NT2/D1 (cell line): ENCODE data around the gene EIF2S1.
A peak's percentile ranks its signal among the peaks of the same experiment; 100 is the strongest.

ENCODE experiments used
- DNase-seq: peaks from one replicate; pipeline ENCODE4 v3.0.0-alpha.2; 2011; ENCODE audit warnings: low read depth, low spot score
- H3K27me3 ChIP-seq: 2 replicates; pipeline ENCODE4 v1.6.0; 2011; ENCODE audit warnings: mild to moderate bottlenecking; ENCODE audit not compliant: insufficient read length, insufficient read depth
- H3K36me3 ChIP-seq: 2 replicates; pipeline ENCODE4 v1.6.1; 2011; ENCODE audit warnings: mild to moderate bottlenecking, low read length, mixed read lengths; ENCODE audit not compliant: insufficient read depth, insufficient read length
- H3K4me1 ChIP-seq: 2 replicates; pipeline ENCODE4 v1.5.1; 2011; ENCODE audit not compliant: insufficient read depth, insufficient read length
- H3K4me3 ChIP-seq: 2 replicates; pipeline ENCODE4 v1.5.1; 2011; ENCODE audit warnings: low read depth; ENCODE audit not compliant: insufficient read length
- H3K9ac ChIP-seq: 2 replicates; pipeline ENCODE4 v1.6.0; 2011; ENCODE audit warnings: low read depth; ENCODE audit not compliant: insufficient read length
- H3K9me3 ChIP-seq: 2 replicates; pipeline ENCODE4 v1.5.1; 2011; ENCODE audit warnings: mild to moderate bottlenecking, low read length; ENCODE audit not compliant: insufficient read depth
- SUZ12 ChIP-seq: IDR thresholded peaks from 2 replicates; pipeline ENCODE4 v1.6.1; 2011; ENCODE audit not compliant: insufficient read length, insufficient read depth; ENCODE audit errors: extremely low read depth
- YY1 ChIP-seq: IDR thresholded peaks from 2 replicates; pipeline ENCODE4 v1.6.1; 2011; ENCODE audit not compliant: insufficient read length, insufficient read depth
- ZNF274 ChIP-seq: IDR thresholded peaks from 2 replicates; pipeline ENCODE4 v1.6.1; 2011; ENCODE audit warnings: mild to moderate bottlenecking, low read depth, low read length

The EIF2S1 gene

DNA sequence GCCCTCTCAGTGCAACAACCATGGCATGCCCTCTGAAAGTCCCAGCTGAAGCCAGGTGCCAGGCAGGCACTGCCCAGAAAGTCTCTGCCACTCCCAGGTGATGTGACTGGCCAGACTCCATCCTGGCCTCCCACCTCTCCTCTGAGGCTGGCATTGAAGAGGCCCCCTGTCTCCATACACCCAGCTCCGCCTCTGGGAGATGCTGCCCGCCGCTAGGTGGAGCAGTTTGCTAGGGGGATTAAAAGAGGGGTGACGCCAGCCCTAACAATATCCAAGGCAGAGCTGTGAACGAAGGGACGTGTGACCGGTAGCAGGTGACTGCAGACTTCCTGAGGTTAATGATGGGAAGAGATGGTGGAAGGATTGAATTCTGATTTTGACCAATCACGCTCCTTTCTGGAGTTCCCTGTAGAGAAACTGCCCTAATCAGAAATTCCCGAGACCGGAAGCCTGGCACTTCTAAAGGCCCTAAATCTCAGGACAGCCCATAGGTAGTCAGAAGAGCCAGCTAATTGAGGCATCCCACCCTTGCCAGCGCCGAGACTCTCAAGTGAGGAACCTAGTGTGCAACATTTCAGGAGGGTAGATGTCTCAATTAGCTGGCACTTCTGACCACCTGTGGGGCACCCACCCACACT, 60.1 kb downstream of the EIF2S1 start:
- Histone ChIP-seq H3K4me3 (no peak overlapping the region), H3K4me1 (peaks cover 6% of the 10 kb centered on the region), H3K9ac (no peak overlapping the region), H3K36me3 (no peaks in the 10 kb centered on the region), H3K9me3 (no peaks in the 10 kb centered on the region), H3K27me3 (no peaks in the 10 kb centered on the region)
- DNase-seq = no peak
- TF ChIP-seq SUZ12 = no peak
- no peak for TF ChIP-seq YY1
- no peak for TF ChIP-seq ZNF274

DNA sequence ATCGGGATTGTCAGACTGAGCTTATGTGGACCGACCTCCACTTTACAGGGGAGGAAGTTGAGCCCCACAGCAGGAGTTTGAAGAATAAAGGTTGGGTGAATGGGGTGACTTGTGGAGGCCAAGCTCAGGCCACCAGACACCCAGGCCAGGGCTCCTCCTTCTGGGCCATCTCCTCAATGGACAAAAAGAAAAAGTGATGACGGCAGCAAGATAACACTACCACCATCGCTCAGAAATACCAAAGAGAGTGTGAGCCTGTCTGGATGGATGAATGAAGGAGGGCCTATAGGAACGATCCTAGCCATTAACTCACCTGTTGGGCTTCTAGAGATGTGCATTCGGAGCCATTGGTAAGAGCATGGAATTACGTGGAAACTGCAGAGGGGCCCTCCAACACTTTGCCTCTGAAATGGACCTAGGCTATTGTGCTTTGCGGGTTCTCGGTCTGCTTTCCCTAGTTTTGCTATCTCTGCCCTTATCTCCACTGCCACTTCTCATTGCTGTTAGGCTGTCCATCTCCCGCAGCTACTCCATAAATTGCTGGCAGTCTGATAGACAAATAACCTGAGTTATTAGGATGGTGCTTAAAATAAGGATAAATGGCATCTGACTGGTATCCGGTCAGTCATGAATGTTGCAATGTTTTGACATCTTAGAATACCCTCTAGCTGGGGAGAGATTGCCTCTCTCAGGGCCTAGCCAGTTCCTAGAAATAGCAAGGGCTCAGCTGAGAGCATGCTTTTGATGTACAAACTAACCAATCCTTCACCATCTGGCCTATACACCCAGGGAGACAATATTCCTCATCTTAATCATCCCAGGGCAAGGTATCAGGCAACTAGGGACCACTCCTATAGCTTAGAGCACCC, 61.5 kb downstream of the EIF2S1 start:
- TF ChIP-seq ZNF274 = no peak
- no peak for TF ChIP-seq SUZ12
- TF ChIP-seq YY1 = no peak
- H3K4me1 ChIP-seq = peaks cover 6% of the 10 kb centered on the region
- H3K36me3 ChIP-seq = no peaks in the 10 kb centered on the region
- no peak overlapping the region for H3K9ac ChIP-seq
- H3K27me3 ChIP-seq = no peaks in the 10 kb centered on the region
- no peaks in the 10 kb centered on the region for H3K9me3 ChIP-seq
- no peak overlapping the region for H3K4me3 ChIP-seq
- DNase-seq = no peak

DNA sequence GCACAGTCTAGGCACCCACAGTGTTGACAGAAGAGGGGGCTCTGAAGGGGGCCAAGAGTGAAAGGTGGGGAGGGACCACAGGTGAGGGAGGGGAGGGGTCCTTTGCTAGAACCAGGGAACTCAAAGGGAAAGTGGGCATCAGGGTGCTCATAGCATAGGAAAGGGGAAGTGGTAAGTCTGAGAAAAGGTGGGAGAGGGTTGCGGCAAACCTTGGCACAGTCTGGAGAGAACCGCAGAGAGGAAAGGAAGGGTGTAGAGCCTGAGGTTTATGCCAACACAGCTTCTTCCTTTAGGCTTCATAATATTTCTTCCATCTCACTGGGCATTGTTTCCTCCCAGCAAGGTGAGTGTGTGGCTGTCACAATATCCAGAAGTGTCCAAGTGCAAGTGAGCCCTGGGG, 63.3 kb downstream of the EIF2S1 start:
- peaks cover 12% of the 10 kb centered on the region for H3K4me1 ChIP-seq
- H3K9ac ChIP-seq = no peak overlapping the region
- H3K36me3 ChIP-seq = no peaks in the 10 kb centered on the region
- TF ChIP-seq ZNF274 (no peak), SUZ12 (no peak), YY1 (no peak)
- H3K27me3 ChIP-seq = no peaks in the 10 kb centered on the region
- no peaks in the 10 kb centered on the region for H3K9me3 ChIP-seq
- no peak overlapping the region for H3K4me3 ChIP-seq
- DNase-seq = no peak

DNA sequence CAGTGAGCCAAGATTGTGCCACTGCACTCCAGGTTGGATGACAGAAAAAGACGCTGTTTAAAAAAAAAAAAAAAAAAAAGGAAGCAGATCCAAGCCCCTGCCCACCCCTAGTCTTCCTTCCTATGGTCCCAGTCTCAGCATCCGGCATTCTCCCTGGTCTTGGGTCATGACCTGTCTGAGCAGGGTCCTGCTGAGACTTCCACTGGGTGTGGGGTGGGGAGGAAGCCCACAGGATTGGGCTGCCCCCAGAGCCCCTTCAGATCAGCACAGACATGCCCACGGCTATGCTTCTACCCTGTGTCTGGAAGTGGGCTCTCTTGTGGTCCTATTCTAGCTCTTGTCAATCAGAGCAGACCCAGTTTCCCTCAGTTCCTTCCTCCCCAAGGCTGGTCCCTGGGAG, 64.4 kb downstream of the EIF2S1 start:
- no peak for TF ChIP-seq ZNF274
- no peak for TF ChIP-seq SUZ12
- TF ChIP-seq YY1 = no peak
- Histone ChIP-seq H3K27me3 (no peaks in the 10 kb centered on the region), H3K9ac (no peak overlapping the region), H3K36me3 (no peaks in the 10 kb centered on the region), H3K9me3 (no peaks in the 10 kb centered on the region), H3K4me1 (peaks cover 5% of the 10 kb centered on the region), H3K4me3 (no peak overlapping the region)
- DNase-seq = no peak

DNA sequence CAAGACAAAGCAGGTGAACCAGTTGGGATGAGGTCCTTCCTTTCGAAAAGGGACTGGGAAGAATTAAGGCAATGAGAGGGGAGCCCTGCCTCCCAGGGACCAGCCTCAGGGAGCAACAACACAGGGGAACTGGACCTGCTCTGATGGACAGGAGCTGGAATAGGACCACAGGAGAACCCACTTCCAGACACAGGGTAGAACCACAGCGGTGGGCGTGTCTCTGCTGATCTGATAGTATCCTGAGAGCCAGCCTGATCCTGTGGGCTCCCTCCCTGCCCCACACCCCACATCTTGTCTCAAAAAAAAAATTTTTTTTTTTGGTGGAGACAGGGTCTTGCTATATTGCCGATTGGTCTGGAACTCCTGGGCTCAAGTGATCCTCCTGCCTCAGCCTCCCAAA, 65.5 kb downstream of the EIF2S1 start:
- Histone ChIP-seq H3K4me1 (peaks cover 5% of the 10 kb centered on the region), H3K9ac (no peak overlapping the region), H3K36me3 (no peaks in the 10 kb centered on the region), H3K27me3 (no peaks in the 10 kb centered on the region), H3K9me3 (no peaks in the 10 kb centered on the region), H3K4me3 (no peak overlapping the region)
- DNase-seq = no peak
- TF ChIP-seq SUZ12 (no peak), YY1 (no peak), ZNF274 (no peak)

DNA sequence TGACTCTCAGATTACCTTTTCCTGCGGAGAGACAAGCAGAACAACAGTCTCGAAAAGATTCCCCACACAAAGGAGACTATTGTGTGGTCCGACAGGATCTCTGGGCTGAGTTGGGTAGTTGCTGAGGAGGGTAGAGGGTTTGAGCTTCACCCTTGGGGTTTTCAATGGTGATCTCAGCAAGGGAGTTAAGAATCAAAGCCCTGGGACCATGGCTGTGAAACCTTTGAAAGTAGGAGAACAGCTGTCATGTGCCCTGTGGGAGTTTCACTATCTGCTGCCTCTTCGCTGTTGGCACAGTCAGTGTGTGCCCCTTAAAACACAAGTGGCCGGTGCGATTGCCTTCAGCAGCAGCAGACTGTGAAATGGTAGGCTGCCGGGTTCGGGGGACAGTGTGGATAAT, 66.0 kb downstream of the EIF2S1 start:
- no peak for TF ChIP-seq SUZ12
- no peak for TF ChIP-seq YY1
- no peak for TF ChIP-seq ZNF274
- peaks cover 5% of the 10 kb centered on the region for H3K4me1 ChIP-seq
- no peaks in the 10 kb centered on the region for H3K27me3 ChIP-seq
- H3K9ac ChIP-seq = no peak overlapping the region
- no peak overlapping the region for H3K4me3 ChIP-seq
- H3K36me3 ChIP-seq = no peaks in the 10 kb centered on the region
- DNase-seq = no peak
- no peaks in the 10 kb centered on the region for H3K9me3 ChIP-seq

DNA sequence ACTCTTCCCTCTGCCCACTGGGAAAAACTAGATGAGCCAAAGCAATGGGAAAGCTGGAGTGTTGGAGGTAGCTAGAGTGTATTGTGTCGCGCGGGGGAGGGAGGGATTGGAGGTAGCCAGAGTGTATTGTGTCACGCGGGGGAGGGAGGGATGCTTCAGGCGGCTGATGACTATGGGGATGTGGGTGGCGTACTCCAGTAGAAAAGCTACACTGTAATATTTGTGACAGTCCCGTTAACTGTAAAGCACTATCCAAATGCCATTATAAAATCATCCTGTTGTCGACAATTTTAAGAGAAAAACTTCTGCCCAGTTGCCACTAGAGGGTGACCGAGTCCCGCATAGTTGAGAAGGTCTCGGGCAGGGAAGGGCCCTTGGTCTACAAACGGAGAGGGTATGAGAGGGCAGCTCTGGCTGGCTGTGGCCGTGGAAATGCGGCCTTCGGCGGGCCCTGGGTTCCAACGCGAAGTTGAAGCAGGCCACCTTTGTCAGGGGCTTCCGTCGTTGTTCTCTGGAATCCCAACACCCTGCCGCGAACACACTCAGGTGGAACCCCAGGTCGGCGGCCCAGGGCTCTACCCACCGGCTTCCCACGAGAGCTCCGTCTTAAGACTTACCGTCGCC, 67.0 kb downstream of the EIF2S1 start:
- no peak overlapping the region for H3K9ac ChIP-seq
- TF ChIP-seq ZNF274 (no peak), SUZ12 (no peak), YY1 (no peak)
- DNase-seq = peak; percentile 71
- H3K4me3 ChIP-seq = no peak overlapping the region
- no peaks in the 10 kb centered on the region for H3K36me3 ChIP-seq
- no peaks in the 10 kb centered on the region for H3K27me3 ChIP-seq
- H3K9me3 ChIP-seq = no peaks in the 10 kb centered on the region
- peaks cover 5% of the 10 kb centered on the region for H3K4me1 ChIP-seq
